Raji (cell line): ENCODE measurements around the gene PRUNE1.
A peak's percentile ranks its signal among the peaks of the same experiment; 100 is the strongest.

Experiments used
- POLR2A ChIP-seq: IDR thresholded peaks from 2 replicates; pipeline ENCODE4 v1.6.1; 2011; ENCODE audit warnings: low read depth, low read length, control low read depth; ENCODE audit not compliant: insufficient read depth

The PRUNE1 gene

DNA sequence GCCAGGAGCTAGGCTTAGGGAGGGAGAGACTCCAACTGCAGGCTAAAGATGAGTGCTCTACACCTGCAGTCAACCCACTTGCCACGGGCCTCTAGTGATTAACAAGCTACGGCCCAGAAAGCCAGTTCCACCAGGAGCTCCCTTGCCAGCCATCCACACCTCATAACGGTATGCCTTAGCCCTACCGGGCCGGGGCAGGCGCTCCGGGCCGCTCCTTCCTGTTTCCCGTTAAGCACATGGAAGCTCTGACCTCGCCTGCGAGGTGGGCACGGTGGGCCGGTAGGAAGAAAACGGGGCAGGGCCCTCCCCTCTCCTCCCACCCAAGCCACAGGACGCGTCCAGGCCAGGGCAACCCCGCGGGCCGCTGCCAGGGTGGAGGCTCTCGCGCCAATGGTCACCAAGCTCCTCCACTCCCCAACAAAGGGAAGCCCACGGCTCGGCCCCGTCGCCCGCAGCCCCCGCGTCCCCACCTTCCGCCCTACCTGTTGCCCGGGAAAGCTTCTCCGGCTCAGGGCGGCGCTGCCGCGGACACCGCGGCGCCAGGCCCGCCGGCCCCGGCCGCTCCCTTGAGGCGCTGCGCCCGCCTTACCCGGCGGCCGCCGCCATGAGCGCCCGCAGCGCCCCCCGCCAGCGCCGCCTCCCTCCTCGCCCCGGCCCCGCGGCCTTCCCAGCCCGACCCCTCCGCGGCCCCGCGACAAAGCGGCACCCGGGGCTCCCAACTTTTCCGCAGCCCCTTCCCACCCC lies 34.2 kb upstream of the PRUNE1 start:
- peak; percentile 49 for TF ChIP-seq POLR2A

DNA sequence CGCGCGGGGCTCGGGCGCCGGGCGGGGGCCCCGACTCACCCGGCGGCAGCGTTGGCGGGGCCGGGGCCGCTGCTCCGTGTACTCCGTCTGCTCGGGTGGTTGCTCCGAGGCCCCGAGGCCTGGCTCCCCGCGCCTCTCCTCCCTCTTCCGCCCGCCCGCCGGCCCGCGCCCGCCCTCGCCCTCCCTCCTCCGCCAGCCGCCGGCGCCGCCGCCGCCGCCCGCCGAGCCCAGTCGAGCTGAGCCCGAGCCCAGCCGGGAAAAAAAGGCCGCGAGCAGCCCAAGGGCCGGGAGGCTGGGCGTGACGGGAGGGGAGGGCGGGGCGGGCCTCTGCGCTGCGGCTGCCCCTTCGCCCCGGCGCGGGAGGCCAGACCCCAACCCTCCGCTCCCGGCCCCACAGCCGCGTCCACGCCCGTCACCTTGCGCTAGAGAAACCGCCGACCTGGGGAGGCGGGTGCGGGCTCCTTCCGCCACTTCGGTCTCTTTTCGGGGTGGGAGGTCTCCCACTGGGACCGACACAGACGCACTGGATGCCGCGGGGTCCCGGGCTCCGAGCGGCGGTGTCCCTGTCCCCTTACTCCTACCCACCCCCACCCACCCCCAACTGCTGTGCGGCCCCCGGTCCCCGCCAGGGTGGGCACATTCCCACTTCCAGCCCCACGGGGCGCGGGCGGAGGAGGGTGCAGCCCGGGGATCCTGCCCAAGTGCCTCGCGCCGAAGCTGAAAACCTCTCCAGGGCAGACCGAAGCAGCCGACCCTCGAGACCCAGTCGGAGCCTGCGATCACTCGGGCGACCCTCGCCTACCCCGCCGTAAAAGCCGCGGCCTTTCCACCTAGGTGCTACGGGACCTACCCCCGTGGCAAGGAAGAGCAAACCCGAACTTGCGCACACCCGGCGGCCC lies 33.4 kb upstream of the PRUNE1 start, which contains the start of gene CERS2:
Gene CERS2, minus strand, starts transcription at position 256 of the 899 bp plus-strand sequence. CDS start 5,745 bp downstream, outside the sequence.
- peak; percentile 44 for TF ChIP-seq POLR2A

DNA sequence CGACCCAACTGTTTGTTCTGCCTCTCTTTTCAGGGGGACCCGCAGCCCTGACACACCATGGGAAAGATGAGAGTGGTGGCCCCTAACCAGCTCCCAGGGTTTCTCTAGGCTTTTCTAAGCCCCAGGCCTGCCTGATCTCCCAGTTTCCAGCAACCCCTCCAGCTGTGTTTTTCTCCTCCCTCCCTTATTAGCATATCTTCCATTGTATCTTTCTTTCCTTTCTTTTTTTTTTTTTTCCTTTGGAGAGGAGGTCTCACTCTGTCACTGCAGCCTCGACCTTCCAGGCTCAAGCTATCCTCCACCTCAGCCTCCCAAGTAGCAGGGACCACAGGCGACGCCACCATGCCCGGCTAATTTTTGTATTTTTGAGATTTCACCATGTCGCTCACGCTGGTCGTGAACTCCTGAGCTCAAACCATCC lies 31.8 kb upstream of the PRUNE1 start:
- no peak for TF ChIP-seq POLR2A

DNA sequence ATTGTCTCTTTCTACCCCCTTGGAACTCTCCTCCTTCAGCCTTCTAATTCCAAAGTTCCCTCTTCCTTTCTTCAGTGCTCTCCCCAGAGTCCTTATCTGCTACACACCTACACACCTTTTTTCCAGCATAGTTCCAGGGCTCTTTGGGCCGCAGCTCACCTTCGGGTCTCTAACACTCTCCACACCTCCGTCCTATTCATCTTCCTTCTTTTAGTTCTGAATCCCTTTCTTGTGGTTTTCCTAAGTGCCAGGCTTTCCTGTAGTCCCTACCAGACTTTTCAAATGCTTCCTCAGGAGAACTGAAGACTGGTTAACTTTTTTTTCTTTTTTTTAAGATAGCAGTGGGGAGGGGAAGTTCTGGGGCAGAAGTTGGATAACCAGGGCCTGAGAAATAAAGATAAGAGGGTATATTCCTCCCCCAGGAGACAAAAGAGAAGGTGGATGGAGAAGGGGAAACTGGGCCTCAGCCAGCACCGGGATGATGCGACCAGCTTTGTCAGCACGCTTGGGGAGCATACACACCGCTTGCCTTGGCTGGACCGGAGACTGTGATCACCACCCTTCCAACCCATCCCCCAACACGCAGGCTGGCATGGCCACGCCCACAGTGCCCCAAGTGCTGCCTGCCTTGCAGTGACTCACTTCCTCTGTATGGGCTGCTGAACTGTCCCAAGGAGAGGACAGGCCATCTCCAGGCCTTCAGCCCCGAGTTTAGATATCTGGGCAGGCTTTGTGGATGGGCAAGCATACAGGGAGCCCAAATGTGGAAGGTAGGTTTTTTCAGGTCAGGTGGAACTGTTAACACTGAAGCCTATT lies 31.2 kb upstream of the PRUNE1 start:
- peak; percentile 87 for TF ChIP-seq POLR2A

DNA sequence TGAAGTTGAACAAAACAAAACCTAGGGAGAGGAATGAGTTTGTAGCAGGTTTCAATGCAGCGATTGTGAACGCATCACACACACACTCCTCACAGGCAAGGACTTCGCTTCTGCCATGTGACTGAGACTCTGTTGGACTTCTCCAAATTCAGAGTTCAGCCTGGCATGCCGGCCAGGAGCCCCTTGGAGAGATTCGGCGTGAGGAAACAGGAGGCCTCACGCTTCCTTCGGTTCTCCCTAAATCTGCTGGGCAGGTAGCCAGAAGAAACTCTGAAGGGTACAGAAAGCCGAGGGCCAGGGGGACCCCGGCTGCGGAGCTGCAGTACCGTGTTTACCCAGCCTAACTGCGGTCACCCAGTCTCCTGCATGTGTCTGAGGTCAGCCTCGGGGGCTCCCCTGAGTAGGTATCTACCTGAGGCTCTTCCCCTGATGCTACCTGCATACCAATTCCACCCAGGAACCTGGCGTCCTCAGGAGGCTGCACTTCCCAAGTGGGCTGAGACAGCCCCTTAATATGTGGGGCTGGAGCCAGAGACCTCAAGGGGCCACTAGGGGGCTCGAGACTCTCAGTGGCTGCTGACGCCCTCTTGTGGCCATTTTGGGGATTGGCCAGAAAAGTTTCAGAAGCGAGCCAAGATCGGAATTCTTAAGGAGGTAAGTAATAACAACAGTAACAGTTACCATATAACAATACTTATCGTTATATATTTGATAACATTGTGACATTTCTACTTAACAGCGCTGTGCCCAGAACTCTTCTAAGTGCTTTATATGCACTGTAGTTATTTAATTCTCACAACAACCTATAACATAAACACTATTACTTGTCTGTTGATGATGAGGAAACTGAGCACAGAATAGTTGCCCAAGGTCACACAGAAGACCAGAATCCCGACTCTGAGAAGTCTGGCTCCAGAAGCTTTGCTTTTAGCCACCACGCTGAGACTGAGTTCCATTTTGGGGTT lies 28.9 kb upstream of the PRUNE1 start:
- TF ChIP-seq POLR2A: peak; percentile 41; the same call in 1 of the 2 replicates

DNA sequence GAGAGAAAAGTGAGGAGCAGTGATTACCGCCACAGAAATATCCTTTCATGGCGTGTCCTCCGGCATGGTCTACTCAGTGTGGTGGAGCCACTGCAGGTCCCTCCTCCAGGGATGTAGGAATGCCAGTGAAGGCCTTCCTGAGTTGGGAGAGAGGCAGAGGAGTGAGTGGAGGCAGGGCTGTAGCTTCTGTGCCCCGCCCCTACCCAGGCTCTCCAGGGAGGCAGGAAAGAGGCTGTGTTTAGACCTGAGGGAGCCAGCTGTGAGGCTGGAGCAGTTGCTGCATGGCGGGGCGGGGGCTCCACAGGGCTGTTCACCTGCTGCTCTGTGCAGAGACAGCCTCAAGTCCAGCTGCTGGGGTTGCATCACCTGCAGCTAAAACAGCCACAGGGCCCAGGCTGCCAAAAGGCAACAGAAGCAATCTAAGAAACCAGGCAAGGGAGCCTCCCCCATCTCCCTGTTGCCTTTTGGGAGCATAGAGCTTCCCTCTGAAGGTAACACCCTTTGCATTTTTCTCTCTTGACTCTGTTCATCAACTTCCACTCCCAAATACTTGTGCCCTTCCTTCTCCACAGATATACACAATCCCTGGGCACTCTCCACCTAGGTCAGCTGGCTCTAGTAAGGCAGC lies 27.0 kb upstream of the PRUNE1 start:
- TF ChIP-seq POLR2A: no peak

DNA sequence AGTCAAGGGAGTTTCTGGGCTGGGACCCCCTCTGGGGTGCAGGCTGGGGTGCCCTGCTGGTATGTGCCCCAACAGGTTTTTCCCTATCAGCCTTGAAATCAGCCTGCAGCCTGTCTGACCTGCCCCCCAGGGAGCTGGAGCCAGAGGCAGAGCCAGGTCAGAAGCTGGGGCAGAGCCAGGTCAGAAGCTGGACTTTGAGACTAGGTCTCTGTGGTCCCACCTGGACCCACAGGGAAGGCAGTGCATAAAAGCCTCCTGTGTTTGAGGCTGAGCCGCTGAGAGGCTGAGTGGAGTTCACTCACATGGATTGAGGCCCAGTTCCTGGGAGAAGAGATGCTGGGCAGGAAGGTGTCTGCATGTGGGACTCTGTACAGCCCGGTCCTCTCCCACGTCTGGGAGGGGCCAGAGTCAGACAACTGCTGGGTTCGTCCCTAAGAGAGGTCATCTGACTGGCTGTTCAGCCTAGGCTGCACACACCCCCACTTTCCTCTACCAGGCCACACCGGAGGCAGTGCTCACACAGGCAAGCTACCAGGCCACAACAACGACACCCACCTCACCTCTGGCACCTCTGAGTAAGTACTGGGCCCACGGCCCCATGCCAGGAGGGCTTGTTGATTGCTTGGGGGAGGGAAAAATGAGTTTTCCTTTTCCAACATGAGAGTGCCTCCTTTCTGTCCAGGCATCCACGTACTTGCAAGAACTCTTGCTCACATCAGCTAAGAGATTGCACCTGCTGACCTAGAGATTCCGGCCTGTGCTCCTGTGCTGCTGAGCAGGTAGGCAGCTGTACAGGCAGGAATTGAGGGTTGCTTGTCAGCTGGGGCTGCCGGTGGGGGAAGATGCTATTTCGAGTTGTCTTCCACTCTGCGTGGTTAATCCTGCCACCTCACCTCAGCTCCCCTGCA lies 26.2 kb upstream of the PRUNE1 start, which contains the start of gene ANXA9:
Gene ANXA9, plus strand, starts transcription at position 488 of the 908 bp plus-strand sequence. CDS start 814 bp downstream, outside the sequence.
- TF ChIP-seq POLR2A: no peak

DNA sequence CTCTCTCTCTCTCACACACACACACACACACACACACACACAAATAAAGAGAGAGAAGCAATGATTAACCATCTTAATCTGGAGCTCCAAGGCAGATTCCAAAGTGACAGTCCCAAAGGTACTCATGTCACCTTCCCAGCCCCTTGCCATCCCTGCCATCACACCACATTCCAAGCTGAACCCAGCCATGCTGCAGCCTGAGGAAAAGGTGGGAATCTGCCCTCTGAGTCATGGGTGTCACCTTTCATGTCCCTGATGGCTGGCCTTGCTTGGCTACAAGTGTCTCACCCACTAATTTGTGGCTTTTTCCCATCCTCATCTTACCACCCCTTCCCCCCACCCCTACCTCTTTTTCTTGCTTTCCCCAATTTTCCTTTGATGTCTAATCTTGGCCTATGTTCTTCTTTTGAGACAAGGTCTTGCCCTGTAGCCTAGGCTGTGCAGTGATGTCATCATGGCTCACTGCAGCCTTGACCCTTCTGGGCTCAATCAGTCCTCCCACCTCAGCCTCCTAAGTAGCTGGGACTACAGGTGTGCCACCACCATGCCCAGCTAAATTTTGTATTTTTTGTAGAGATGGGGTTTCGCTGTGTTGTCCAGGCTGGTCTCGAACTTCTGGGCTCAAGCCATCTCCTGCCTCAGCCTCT lies 22.9 kb upstream of the PRUNE1 start:
- TF ChIP-seq POLR2A: no peak

DNA sequence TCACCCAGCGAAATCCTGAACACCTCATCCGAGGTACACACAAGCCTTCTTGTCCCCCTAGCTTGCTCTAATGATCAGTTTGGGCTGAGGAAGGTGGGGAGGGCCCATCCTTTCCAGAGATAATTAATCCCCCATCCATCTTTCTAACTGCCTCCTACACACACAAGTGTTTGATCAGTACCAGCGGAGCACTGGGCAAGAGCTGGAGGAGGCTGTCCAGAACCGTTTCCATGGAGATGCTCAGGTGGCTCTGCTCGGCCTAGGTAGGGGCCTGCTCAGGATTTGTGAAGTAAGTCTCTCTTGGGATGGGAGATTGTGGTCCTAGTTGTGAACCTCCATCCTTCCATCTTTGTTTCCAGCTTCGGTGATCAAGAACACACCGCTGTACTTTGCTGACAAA lies 20.3 kb upstream of the PRUNE1 start:
- TF ChIP-seq POLR2A: no peak

DNA sequence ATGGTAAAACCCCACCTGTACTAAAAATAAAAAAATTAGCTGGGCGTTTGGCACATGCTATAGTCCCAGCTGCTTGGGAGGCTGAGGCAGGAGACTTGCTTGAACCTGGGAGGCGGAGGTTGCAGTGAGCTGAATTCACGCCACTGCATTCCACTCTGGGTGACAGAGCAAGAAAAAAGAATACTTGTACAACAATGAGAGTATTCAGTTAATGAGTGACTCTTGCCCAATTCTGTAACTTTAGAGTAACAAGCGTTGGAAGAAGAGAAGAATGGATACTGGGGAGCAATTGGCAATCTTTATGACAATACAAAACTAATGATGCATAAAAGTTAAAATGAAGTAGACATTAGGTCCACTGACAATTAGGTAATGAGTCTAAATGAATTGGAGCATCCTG lies 15.6 kb upstream of the PRUNE1 start:
- TF ChIP-seq POLR2A: no peak

DNA sequence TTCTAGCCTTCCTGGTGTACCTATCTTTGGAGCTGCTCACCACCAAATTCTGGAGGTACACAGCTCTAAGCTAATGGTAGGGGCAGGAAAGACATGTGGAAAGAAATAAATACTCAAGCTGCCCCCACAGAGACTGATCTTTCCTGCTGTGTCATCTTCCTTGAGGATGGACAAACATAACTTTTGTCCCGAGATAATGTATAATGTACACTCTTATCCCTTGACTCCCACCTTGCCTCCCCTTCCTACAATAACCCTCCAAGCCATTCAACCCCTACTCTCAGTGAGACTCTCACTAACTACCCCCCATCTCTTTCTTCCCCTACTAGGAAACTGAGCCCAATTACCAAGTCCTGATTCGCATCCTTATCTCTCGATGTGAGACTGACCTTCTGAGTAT lies 14.0 kb upstream of the PRUNE1 start:
- no peak for TF ChIP-seq POLR2A

DNA sequence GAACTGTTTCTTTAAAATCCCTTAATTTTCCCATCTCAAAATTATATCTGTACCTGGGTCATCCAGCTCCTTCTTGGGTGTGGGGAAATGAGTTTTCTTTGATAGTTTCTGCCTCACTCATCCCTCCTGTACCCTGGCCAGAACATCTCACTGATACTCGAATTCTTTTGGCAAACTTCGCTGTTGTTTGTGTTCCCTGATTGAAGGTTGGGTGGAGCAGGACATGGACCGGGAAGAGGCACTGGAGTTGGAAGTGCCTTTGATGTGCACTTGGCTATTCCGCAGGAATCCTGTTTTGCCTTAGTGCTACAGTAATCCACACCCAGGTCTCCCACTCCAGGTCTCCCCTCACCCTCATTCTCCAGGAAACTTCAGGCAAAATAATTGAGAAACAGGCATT lies 12.8 kb upstream of the PRUNE1 start:
- TF ChIP-seq POLR2A: no peak
